ENCODE results near the gene CDK14.

- TF ChIP-seq POLR2A (IDR thresholded peaks at IDR 0.05; ENCODE audit: low read depth, low read length) (no peak), CTCF (IDR thresholded peaks at IDR 0.05 in 2 of 3, conservative IDR thresholded peaks at IDR 0.05 in 1 of 3; ENCODE audit: control insufficient read depth in 2 of 3, extremely low read depth in 1 of 3, insufficient read depth in 1 of 3, low read depth in 3 of 3, low read length in 3 of 3) (no peak), JUND (IDR thresholded peaks at IDR 0.05; ENCODE audit: low read depth, low read length) (no peak), IRF3 (IDR thresholded peaks at IDR 0.05) (no peak), MAX (IDR thresholded peaks at IDR 0.05; ENCODE audit: low read depth, low read length) (no peak), ATF7 (IDR thresholded peaks at IDR 0.05; ENCODE audit: low read depth) (no peak), PAX8 (IDR thresholded peaks at IDR 0.05) (no peak), CREB1 (IDR thresholded peaks at IDR 0.05; ENCODE audit: low read depth) (no peak), JUNB (IDR thresholded peaks at IDR 0.05) (no peak), USF2 (IDR thresholded peaks at IDR 0.05; ENCODE audit: borderline replicate concordance, low read depth, low read length) (no peak), REST (IDR thresholded peaks at IDR 0.05; ENCODE audit: low read depth, low read length) (no peak)
Measured at GRCh38 chr7:90602303-90602702, 6.2 kb downstream of the CDK14 start.

Measured in GM12878 (cell line).